Measurements from ENCODE around the gene OLFM2. TPM values are rescaled to one million over a fixed set of nuclear protein-coding genes. Genes with fewer than 3 reads are reported as not detected.

Gene OLFM2
- total and polyA plus RNA-seq, 4 donors = 0.49 to 28.9 (median 2.3) TPM

GRCh38 chr19:9806803-9807202 lies 129.5 kb downstream of the OLFM2 start:
- no peak for TF ChIP-seq FOXA2 (IDR thresholded peaks at IDR 0.05)
- DNase-seq (ENCODE audit: low spot score) = no peak
- WGBS = 94% methylated on average over 3 of the region's 3 CpGs
- Histone ChIP-seq H3K36me3 (ENCODE audit: control insufficient read depth in 4 of 4, insufficient read depth in 3 of 4, low read depth in 1 of 4, low read length in 3 of 4) (peaks cover 3 to 39% (median 22%) of the 10 kb centered on the region in 4 donors), H3K9ac (ENCODE audit: low read depth in 1 of 2, low read length in 2 of 2) (no peak overlapping the region), H3K4me3 (ENCODE audit: low read depth in 1 of 3, low read length in 3 of 3) (no peak overlapping the region), H3K27me3 (ENCODE audit: control insufficient read depth in 4 of 4, insufficient read depth in 4 of 4, low read length in 3 of 4) (no peaks in the 10 kb centered on the region), H3K9me3 (ENCODE audit: control insufficient read depth in 4 of 4, low read length in 3 of 4) (no peaks in the 10 kb centered on the region), H3K4me1 (ENCODE audit: control insufficient read depth in 4 of 4, insufficient read depth in 4 of 4, low read length in 3 of 4) (no peaks in the 10 kb centered on the region), H3K27ac (ENCODE audit: low read depth in 1 of 2, low read length in 2 of 2) (no peak overlapping the region)

Small RNA genes within 50 kb of the gene (small RNA-seq; reads per million reads assigned to genes)
- not detected for gene RF00156

Other genes with a start within 250 kb of the OLFM2 start
- 1 to 10 TPM; 6.6 to 9.4 TPM for gene ZNF846, start 167.8 kb downstream of the OLFM2 start, total RNA-seq
- 1 to 10 TPM; 1.6 to 6.7 TPM for gene ZNF846, start 167.8 kb downstream of the OLFM2 start, polyA plus RNA-seq
- 10 to 100 TPM; 10.2 to 10.3 TPM for gene FBXL12, start 117.4 kb downstream of the OLFM2 start, total RNA-seq
- 10 to 100 TPM in 1 of 2 donors, 1 to 10 TPM in 1; 10.0 to 11.7 TPM for gene FBXL12, start 117.4 kb downstream of the OLFM2 start, polyA plus RNA-seq
- gene UBL5, start 108.6 kb downstream of the OLFM2 start, total RNA-seq = 100 to 1,000 TPM; 155 to 157 TPM
- gene UBL5, start 108.6 kb downstream of the OLFM2 start, polyA plus RNA-seq = 100 to 1,000 TPM; 252 to 339 TPM
- gene PIN1, start 101.2 kb downstream of the OLFM2 start, total RNA-seq = 10 to 100 TPM; 35.7 to 44.1 TPM
- 10 to 100 TPM; 34.4 to 51.3 TPM for gene PIN1, start 101.2 kb downstream of the OLFM2 start, polyA plus RNA-seq
- 1 to 10 TPM in 1 of 2 donors, under 1 TPM in 1; 0.14 to 1.3 TPM for gene COL5A3, start 74.0 kb upstream of the OLFM2 start, total RNA-seq
- 1 to 10 TPM in 1 of 2 donors, under 1 TPM in 1; 0.26 to 4.9 TPM for gene COL5A3, start 74.0 kb upstream of the OLFM2 start, polyA plus RNA-seq
- gene RDH8, start 77.0 kb upstream of the OLFM2 start, total RNA-seq = not detected
- gene RDH8, start 77.0 kb upstream of the OLFM2 start, polyA plus RNA-seq = not detected
- gene SHFL, start 149.8 kb upstream of the OLFM2 start, total RNA-seq = 10 to 100 TPM; 13.1 to 87.5 TPM
- gene SHFL, start 149.8 kb upstream of the OLFM2 start, polyA plus RNA-seq = 100 to 1,000 TPM in 1 of 2 donors, 10 to 100 TPM in 1; 82.0 to 104 TPM
- 10 to 100 TPM in 1 of 2 donors, 1 to 10 TPM in 1; 7.8 to 10.5 TPM for gene ANGPTL6, start 166.2 kb upstream of the OLFM2 start, total RNA-seq
- gene ANGPTL6, start 166.2 kb upstream of the OLFM2 start, polyA plus RNA-seq = 10 to 100 TPM in 1 of 2 donors, 1 to 10 TPM in 1; 5.5 to 13.5 TPM
- 10 to 100 TPM; 10.4 to 18.1 TPM for gene PPAN, start 169.8 kb upstream of the OLFM2 start, total RNA-seq
- 10 to 100 TPM; 10.1 to 20.7 TPM for gene PPAN, start 169.8 kb upstream of the OLFM2 start, polyA plus RNA-seq
- gene P2RY11, start 175.2 kb upstream of the OLFM2 start, total RNA-seq = 1 to 10 TPM; 3.2 to 4.1 TPM
- gene P2RY11, start 175.2 kb upstream of the OLFM2 start, polyA plus RNA-seq = 1 to 10 TPM in 1 of 2 donors, under 1 TPM in 1; 0.68 to 5.3 TPM
- gene EIF3G, start 183.4 kb upstream of the OLFM2 start, total RNA-seq = 10 to 100 TPM; 86.2 to 96.3 TPM
- 10 to 100 TPM; 71.0 to 84.4 TPM for gene EIF3G, start 183.4 kb upstream of the OLFM2 start, polyA plus RNA-seq